ENCODE measurements around the gene MANSC4. TPM values are rescaled to one million over a fixed set of nuclear protein-coding genes. Genes with fewer than 3 reads are reported as not detected.
A peak's percentile ranks its signal among the peaks of the same experiment; 100 is the strongest.

The MANSC4 gene
- total RNA-seq, 2 experiments from 2014 or later: not detected

GRCh38 chr12:27810756-27811155 lies 30.7 kb upstream of the MANSC4 start:
- intact Hi-C loops (cut with micrococcal nuclease): no loop called here
- ATAC-seq (no peak), DNase-seq (no peak)
- POLR2A ChIA-PET: interaction anchor here (1.0 kb wide), 1 partner anchor 11 kb away, joined by 5 read pairs; no protein-coding TSS in a partner anchor
- Mint-ChIP-seq H3K27me3 (peaks cover 20% of the 10 kb centered on the region), H3K4me1 (ENCODE audit: low read depth) (peaks cover 32% of the 10 kb centered on the region), H3K27ac (no peak overlapping the region), H3K4me3 (no peak overlapping the region), H3K36me3 (ENCODE audit: low read depth) (no peaks in the 10 kb centered on the region), H3K9me3 (peaks cover 5% of the 10 kb centered on the region)
- TF ChIP-seq CTCF (IDR thresholded peaks at IDR 0.05): no peak
- CTCF ChIA-PET: interaction anchor here (4.9 kb wide), 1 partner anchor 11 kb away, joined by 24 read pairs; no protein-coding TSS in a partner anchor

- peaks cover 13% of the 10 kb centered on the region for H3K27me3 Mint-ChIP-seq
- no peak overlapping the region for H3K4me3 Mint-ChIP-seq
- no peaks in the 10 kb centered on the region for H3K9me3 Mint-ChIP-seq
- intact Hi-C loops (cut with micrococcal nuclease): no loop called here
- ChIA-PET CTCF (no interaction called here), POLR2A (no interaction called here)
- TF ChIP-seq CTCF (IDR thresholded peaks at IDR 0.05): no peak
- no peaks in the 10 kb centered on the region for H3K36me3 Mint-ChIP-seq (ENCODE audit: low read depth)
- ATAC-seq (no peak), DNase-seq (no peak)
- H3K27ac Mint-ChIP-seq: no peak overlapping the region
- peaks cover 26% of the 10 kb centered on the region for H3K4me1 Mint-ChIP-seq (ENCODE audit: low read depth)
These were observed 28.8 kb upstream of the MANSC4 start for GRCh38 chr12:27808841-27809240.

GRCh38 chr12:27807063-27807703 lies 27.1 kb upstream of the MANSC4 start:
- ChIA-PET CTCF (interaction anchor here (0.7 kb wide), 1 partner anchor 15 kb away, joined by 3 read pairs; no protein-coding TSS in a partner anchor), POLR2A (interaction anchor here (0.6 to 0.8 kb wide), 2 partner anchors 14 to 41 kb away, joined by 3 to 4 read pairs; no protein-coding TSS in a partner anchor)
- peak overlapping the region; percentile 83 for H3K27ac Mint-ChIP-seq
- H3K4me3 Mint-ChIP-seq: peak overlapping the region; percentile 49
- peak; percentile 71 for DNase-seq
- H3K27me3 Mint-ChIP-seq: peaks cover 9% of the 10 kb centered on the region
- H3K9me3 Mint-ChIP-seq: no peaks in the 10 kb centered on the region
- no peaks in the 10 kb centered on the region for H3K36me3 Mint-ChIP-seq (ENCODE audit: low read depth)
- intact Hi-C loops (cut with micrococcal nuclease): no loop called here
- TF ChIP-seq CTCF (IDR thresholded peaks at IDR 0.05): no peak
- peak; percentile 72 for ATAC-seq
- H3K4me1 Mint-ChIP-seq (ENCODE audit: low read depth): peaks cover 38% of the 10 kb centered on the region

- H3K4me3 Mint-ChIP-seq: no peak overlapping the region
- intact Hi-C loops (cut with micrococcal nuclease): no loop called here
- CTCF ChIA-PET: interaction anchor here (1.4 to 5.8 kb wide), 3 partner anchors 15 to 74 kb away, joined by 4 to 44 read pairs (median 5); partner anchors contain the start of genes KLHL42 and MANSC4
- DNase-seq (no peak), ATAC-seq (no peak)
- H3K27me3 Mint-ChIP-seq: peaks cover 6% of the 10 kb centered on the region
- H3K36me3 Mint-ChIP-seq (ENCODE audit: low read depth): no peaks in the 10 kb centered on the region
- POLR2A ChIA-PET: interaction anchor here (0.6 to 2.8 kb wide), 4 partner anchors 8 to 51 kb away, joined by 3 to 10 read pairs (median 6); partner anchors contain the start of genes KLHL42 and MANSC4
- H3K27ac Mint-ChIP-seq: peak overlapping the region; percentile 43
- no peak for TF ChIP-seq CTCF (IDR thresholded peaks at IDR 0.05)
- no peaks in the 10 kb centered on the region for H3K9me3 Mint-ChIP-seq
- peaks cover 47% of the 10 kb centered on the region for H3K4me1 Mint-ChIP-seq (ENCODE audit: low read depth)
These were observed 26.2 kb upstream of the MANSC4 start for GRCh38 chr12:27806259-27806658.

- no peak for TF ChIP-seq CTCF (IDR thresholded peaks at IDR 0.05)
- peaks cover 57% of the 10 kb centered on the region for H3K4me1 Mint-ChIP-seq (ENCODE audit: low read depth)
These were observed 25.2 kb upstream of the MANSC4 start for GRCh38 chr12:27805238-27805637.

More at GRCh38 chr12:27805238-27805637, 25.2 kb upstream of the MANSC4 start:
- intact Hi-C loops (cut with micrococcal nuclease): loop anchor here (2.0 kb wide), 1 partner anchor 18 kb away; no protein-coding TSS in a partner anchor
- no peak for DNase-seq
- H3K9me3 Mint-ChIP-seq: no peaks in the 10 kb centered on the region
- ChIA-PET POLR2A (interaction anchor here (1.7 to 2.8 kb wide), 3 partner anchors 9 to 25 kb away, joined by 5 to 10 read pairs (median 8); partner anchors contain the start of genes KLHL42 and MANSC4), CTCF (interaction anchor here (1.0 to 5.8 kb wide), 6 partner anchors 9 to 73 kb away, joined by 3 to 44 read pairs (median 4); partner anchors contain the start of genes KLHL42 and MANSC4)
- ATAC-seq: no peak
- no peak overlapping the region for H3K4me3 Mint-ChIP-seq
- peaks cover 2% of the 10 kb centered on the region for H3K36me3 Mint-ChIP-seq (ENCODE audit: low read depth)
- H3K27ac Mint-ChIP-seq: no peak overlapping the region
- peaks cover 4% of the 10 kb centered on the region for H3K27me3 Mint-ChIP-seq
